Measurements from ENCODE around the gene ADGRL2.

- TF ChIP-seq, protein P1, sequence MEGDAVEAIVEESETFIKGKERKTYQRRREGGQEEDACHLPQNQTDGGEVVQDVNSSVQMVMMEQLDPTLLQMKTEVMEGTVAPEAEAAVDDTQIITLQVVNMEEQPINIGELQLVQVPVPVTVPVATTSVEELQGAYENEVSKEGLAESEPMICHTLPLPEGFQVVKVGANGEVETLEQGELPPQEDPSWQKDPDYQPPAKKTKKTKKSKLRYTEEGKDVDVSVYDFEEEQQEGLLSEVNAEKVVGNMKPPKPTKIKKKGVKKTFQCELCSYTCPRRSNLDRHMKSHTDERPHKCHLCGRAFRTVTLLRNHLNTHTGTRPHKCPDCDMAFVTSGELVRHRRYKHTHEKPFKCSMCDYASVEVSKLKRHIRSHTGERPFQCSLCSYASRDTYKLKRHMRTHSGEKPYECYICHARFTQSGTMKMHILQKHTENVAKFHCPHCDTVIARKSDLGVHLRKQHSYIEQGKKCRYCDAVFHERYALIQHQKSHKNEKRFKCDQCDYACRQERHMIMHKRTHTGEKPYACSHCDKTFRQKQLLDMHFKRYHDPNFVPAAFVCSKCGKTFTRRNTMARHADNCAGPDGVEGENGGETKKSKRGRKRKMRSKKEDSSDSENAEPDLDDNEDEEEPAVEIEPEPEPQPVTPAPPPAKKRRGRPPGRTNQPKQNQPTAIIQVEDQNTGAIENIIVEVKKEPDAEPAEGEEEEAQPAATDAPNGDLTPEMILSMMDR (IDR thresholded peaks at IDR 0.05) = no peak
- TF ChIP-seq POLR2A (IDR thresholded peaks at IDR 0.05) = no peak
These were observed 25.2 kb upstream of the ADGRL2 start for GRCh38 chr1:81775510-81775909.
